ENCODE data around the gene COPS9.

The COPS9 gene

DNA sequence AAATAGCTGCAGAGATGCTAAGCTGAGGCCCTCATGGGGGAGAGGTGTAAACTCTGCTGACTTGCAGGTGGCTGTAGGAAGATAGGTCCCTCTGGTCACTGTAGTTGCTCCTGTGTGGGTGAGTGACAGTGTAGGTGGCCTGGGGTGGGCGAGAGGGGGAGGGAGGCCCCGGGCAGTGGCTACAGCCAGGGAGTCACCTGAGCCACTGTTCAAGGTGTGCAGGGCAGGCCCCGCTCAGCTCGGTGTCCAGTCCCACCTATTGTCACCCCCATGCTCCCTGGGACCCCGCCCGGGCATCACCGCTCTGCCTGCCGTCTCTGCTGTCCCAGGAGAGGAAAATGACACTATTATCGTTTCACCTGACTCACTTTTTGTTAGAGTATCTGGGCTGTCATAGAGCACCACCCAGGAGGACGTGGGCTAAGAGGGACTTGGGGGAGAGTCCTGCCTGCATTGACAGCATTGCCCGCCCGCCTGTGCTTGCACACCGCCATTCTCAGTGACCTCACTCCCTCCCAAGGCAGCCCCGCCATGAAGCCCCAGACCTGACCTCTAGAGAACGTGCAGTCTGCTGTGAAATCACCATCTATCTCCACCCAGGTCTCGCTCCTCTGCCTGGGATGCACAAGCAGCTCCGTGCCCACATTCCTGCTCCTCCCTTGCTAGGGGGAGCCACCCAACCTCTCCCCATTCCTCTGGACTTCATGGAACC is 29.2 kb downstream of the COPS9 start:
- no peak for DNase-seq

DNA sequence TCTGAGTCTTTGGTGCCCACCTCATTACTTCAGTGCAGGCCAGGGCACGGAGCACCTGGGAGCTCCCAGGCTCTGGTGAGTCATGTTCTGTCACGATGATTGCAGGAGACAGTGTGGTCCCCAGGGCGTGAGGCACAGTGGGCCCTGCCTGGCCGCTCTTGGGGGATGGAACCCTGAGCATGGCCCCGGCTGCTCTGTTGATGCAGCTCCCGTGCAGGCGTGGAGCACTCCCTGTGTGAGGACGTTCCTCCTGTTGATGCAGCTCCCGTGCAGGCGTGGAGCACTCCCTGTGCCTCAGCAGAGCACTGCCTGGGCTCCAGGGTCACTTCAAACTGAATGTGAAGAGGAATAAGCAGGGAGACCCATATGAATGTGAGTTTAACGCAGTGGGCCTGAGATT is 30.1 kb downstream of the COPS9 start:
- DNase-seq: no peak

DNA sequence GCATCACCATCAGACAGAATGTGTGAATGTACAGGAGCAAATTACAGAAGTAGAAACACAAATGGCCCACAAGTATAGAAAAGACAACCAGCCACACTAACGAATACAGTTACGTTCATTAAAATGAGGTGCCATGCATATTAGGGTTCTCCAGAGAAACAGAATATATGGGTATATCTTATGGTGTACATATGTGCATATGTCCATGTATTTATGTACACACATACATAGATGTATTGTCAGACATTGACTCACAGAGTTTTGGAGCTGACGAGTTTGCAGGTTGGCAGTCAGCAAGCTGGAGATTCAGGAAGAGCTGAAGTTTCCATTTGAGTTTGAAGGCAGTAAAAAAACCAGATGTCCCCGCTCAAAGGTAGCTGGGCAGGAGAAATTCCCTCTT is 33.0 kb downstream of the COPS9 start:
- no peak for DNase-seq

DNA sequence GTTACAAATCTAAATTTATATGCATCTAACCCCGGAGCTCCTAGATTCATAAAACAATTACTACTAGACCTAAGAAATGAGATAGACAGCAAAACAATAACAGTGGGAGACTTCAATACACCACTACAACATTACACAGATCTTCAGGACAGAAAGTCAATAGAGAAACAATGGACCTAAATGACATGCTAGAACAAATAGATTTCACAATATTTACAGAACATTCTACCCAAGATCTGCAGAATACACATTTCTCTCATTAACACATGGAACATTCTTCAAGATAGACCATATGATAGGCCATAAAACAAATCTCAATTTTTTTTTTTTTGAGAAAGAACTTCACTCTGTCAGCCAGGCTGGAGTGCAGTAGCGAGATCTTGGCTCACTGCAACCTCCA is 37.8 kb downstream of the COPS9 start:
- DNase-seq: no peak

DNA sequence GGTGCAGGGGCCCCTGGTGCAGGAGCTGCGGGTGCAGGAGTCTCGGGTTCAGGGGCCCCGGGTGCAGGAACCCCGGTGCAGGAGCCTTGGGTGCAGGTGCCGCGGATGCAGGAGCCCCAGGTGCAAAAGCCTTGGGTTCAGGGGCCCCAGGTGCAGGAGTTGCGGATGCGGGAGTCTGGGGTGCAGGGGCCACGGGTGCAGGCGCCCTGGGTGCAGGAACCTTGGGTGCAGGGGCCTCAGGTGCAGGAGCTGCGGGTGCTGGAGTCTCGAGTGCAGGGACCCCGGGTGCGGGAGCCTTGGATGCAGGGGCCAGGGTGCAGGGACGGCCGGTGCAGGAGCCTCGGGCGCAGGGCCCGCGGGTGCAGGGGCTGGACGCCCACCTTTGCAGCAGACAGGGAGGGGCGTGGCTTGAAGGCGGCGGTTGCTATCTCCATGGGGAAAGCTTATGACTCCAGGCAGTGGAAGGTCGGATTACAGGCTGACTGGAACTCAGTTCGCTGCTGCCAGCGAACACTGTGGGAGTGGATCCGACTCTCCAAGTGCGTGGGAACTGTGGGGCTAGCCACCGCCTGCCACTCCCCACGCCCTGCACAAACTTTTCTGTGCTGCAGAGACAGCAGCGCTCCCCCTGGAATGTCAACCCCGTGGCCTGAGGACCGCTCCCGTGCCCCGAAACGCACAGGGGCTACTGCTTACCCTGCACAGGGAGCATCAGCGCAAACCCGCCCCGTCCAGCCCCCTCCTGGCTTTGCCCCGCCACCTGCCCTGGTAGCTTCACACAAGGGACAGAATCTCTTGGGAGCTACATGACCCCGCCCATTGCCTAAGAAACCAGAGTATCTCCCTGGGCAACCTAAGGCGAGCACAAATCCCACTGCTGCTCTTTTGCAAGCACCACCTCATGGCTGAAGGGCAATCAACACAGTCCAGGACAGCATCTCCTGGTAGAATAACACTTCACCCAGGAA is 40.3 kb downstream of the COPS9 start:
- no peak for DNase-seq

DNA sequence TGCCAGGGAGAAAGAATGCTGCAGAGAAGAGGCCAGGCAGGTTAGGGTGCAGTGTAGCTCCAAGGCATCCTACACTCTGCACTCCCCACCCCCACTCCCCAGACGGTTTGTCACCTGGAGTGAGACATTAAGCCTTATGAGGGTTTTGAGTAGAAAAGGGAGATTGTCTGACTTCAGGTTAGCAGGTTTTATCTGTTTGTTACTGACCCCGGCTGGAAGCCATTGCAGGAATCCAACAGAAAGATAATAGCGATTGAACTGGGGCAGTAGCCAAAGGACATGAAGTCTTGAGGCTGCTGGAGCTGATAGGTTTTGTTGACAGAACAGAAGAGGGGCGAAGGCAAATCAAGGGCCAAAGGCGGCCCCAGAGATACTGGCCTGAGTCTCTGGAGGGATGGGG is 46.8 kb downstream of the COPS9 start:
- no peak for DNase-seq

DNA sequence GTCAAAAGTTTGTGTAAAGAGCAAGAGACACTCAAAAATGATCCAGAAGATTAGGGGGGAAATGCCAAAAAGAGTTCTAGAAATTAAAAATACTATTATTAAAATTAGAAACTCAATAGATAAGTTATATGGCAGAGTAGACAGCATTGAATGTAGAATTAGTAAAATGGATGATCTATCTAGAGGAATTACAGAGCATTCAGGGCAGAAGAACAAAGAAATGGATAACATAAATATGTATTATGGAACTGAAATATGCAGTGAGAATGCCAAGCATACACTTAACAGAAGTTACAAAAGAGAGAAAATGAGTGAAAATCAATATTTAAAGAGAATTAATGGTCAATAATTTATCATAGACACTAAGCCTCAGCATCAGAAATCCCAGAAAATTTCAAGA is 49.5 kb downstream of the COPS9 start:
- DNase-seq: no peak
